Measurements from ENCODE around the gene CEP72. TPM values are rescaled to one million over a fixed set of nuclear protein-coding genes. Genes with fewer than 3 reads are reported as not detected.

Gene CEP72
- total and polyA plus RNA-seq, 10 of the 15 experiments (the other 5 are each of a cell fraction or from before 2014, with no cell fraction given): 0.35 to 13.5 (median 8.3) TPM

DNA sequence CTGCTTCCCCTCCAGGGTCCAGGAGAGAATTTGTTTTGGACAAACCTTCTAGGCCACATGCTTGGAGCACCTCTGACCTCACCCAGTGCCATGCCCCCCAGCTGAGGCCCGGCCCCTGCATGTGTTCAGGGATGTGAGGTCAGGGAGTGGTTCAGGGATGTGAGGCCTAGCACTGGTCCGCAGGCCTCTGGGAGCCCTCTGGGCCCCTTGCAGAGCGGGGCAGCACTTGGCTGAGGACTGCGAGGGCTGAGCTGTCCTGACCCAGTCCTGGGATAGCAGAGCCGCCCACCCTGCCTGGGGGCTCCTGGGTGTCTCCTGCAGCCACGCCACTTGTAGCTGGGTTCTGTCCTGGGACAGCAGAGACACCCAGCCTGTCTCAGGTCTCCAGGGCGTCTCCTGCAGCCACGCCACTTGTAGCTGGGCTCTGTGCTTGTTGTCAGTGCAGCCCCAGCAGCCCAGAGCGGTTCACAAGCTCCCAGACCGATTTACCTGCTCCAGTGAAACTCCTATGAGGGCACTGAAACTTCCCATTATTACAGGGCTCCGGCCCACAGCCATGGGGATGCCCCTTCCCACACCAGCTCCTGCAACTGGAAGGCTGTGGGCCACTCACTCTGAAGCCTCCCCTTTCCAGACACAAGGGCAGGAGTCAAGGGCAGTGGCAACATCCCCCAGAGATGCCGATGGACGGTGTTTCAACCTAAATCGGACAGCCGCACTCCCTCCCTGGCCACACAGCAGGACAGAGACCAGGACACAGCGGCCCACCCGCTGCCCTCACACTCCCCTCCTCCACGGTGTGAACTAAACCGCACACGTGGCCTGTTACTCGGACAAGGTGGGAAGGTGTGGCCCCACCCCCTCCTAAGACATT lies 5.4 kb upstream of the CEP72 start:
- no peak for DNase-seq (ENCODE audit: low read depth, low spot score)
- in situ Hi-C loops (cut with MboI): no loop called here
- FAIRE-seq: no peak

More for the DNA sequence above, 5.4 kb upstream of the CEP72 start:
- Histone ChIP-seq H3K4me3 (no peak overlapping the region), H3K4me2 (ENCODE audit: control insufficient read depth, insufficient read depth) (peak overlapping the region; percentile 50), H4K20me1 (ENCODE audit: control insufficient read depth, insufficient read depth) (no peaks in the 10 kb centered on the region), H3K27me3 (replicated peaks in 1 of 2; ENCODE audit: control insufficient read depth in 2 of 2, insufficient read depth in 2 of 2, low read length in 1 of 2) (no peaks in the 10 kb centered on the region; a peak in 2 of 4 replicates), H3K4me1 (ENCODE audit: control insufficient read depth, insufficient read depth, low read length) (peaks cover 20% of the 10 kb centered on the region), H3K9ac (ENCODE audit: control insufficient read depth, insufficient read depth, low read length) (no peak overlapping the region), H3K36me3 (ENCODE audit: control insufficient read depth in 2 of 2, insufficient read depth in 2 of 2, low read length in 1 of 2) (no peaks in the 10 kb centered on the region), H3K27ac (ENCODE audit: control insufficient read depth, insufficient read depth) (no peak overlapping the region), H3K9me3 (replicated peaks; ENCODE audit: control insufficient read depth, insufficient read depth, low read length) (no peaks in the 10 kb centered on the region; the same call in 2 of the 3 replicates), H3K79me2 (ENCODE audit: control insufficient read depth, insufficient read depth, low read length) (no peaks in the 10 kb centered on the region), H2AFZ (ENCODE audit: control insufficient read depth, low read depth, low read length) (no peak overlapping the region)
- CTCF ChIA-PET: no interaction called here
- 59% methylated on average over 21 of the region's 21 CpGs for WGBS (ENCODE audit: insufficient coverage, insufficient replicate concordance, low lambda C conversion rate, missing lambda C conversion rate)
- TF ChIP-seq, protein P1, sequence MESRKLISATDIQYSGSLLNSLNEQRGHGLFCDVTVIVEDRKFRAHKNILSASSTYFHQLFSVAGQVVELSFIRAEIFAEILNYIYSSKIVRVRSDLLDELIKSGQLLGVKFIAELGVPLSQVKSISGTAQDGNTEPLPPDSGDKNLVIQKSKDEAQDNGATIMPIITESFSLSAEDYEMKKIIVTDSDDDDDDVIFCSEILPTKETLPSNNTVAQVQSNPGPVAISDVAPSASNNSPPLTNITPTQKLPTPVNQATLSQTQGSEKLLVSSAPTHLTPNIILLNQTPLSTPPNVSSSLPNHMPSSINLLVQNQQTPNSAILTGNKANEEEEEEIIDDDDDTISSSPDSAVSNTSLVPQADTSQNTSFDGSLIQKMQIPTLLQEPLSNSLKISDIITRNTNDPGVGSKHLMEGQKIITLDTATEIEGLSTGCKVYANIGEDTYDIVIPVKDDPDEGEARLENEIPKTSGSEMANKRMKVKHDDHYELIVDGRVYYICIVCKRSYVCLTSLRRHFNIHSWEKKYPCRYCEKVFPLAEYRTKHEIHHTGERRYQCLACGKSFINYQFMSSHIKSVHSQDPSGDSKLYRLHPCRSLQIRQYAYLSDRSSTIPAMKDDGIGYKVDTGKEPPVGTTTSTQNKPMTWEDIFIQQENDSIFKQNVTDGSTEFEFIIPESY (IDR thresholded peaks at IDR 0.05): peak; percentile 57; the same call in 1 of the 2 replicates
- TF ChIP-seq RELA (IDR thresholded peaks at IDR 0.05; ENCODE audit: borderline replicate concordance, partially characterized antibody): no peak
- BruUV-seq (replicated peaks): no TSS peak
- intact Hi-C loops (cut with micrococcal nuclease; ENCODE audit: unreplicated experiment): no loop called here
- SMC1A ChIA-PET (ENCODE audit: uncharacterized antibody, unreplicated experiment): interaction anchor here (0.8 to 2.3 kb wide), 2 partner anchors 62 to 214 kb away, joined by 3 to 5 read pairs; no protein-coding TSS in a partner anchor
- RAD21 ChIA-PET (ENCODE audit: unreplicated experiment): no interaction called here
- no peak for ATAC-seq
- POLR2A ChIA-PET: no interaction called here

Measured in GM12878 (cell line).